HepG2 (cell line): ENCODE data around the gene CCND1. TPM values are rescaled to one million over a fixed set of nuclear protein-coding genes. Genes with fewer than 3 reads are reported as not detected.

ENCODE experiments used
- ARID5B ChIP-seq: IDR thresholded peaks from 2 replicates; pipeline ENCODE4 v1.4.0; 2020; ENCODE audit warnings: mild to moderate bottlenecking, missing genetic modification reagents
- ATF7-NPFF ChIP-seq: sonication (generic); formaldehyde crosslinking; IDR thresholded peaks from 2 replicates; pipeline ENCODE4 v1.8.1; 2023; ENCODE audit warnings: mild to moderate bottlenecking, low read depth, missing genetic modification reagents, moderate library complexity
- ELF3 ChIP-seq: IDR thresholded peaks from 2 replicates; pipeline ENCODE4 v1.6.1; 2016; ENCODE audit warnings: missing genetic modification reagents, missing compliant biosample characterization
- FOXJ3 ChIP-seq: sonication (generic); formaldehyde crosslinking; IDR thresholded peaks from 2 replicates; pipeline ENCODE4 v1.4.0; 2020; ENCODE audit warnings: missing genetic modification reagents, mild to moderate bottlenecking, borderline replicate concordance
- HDAC2 ChIP-seq: sonication (generic); formaldehyde crosslinking; IDR thresholded peaks from 2 replicates; pipeline ENCODE4 v1.4.0; 2020; ENCODE audit warnings: missing genetic modification reagents
- HIC2 ChIP-seq: sonication (generic); formaldehyde crosslinking; IDR thresholded peaks from 2 replicates; pipeline ENCODE4 v1.9.0; 2022; ENCODE audit warnings: low read depth, missing genetic modification reagents
- HIVEP1 ChIP-seq: sonication (generic); formaldehyde crosslinking; IDR thresholded peaks from 2 replicates; pipeline ENCODE4 v1.4.0; 2020; ENCODE audit warnings: mild to moderate bottlenecking, missing genetic modification reagents
- KLF16 ChIP-seq, 2 experiments: sonication (generic) in 1 of 2; formaldehyde crosslinking in 1 of 2; IDR thresholded peaks; 2 replicates each; pipeline versions ENCODE4 v1.6.1 to v1.8.0; 2016 to 2023; ENCODE audit warnings: missing genetic modification reagents in 2 of 2, missing compliant biosample characterization in 1 of 2
- MYPOP ChIP-seq: sonication (generic); formaldehyde crosslinking; IDR thresholded peaks from 2 replicates; pipeline ENCODE4 v1.8.1; 2023; ENCODE audit warnings: mild to moderate bottlenecking, moderate library complexity, missing genetic modification reagents
- NCOA2 ChIP-seq: sonication (generic); formaldehyde crosslinking; IDR thresholded peaks from 2 replicates; pipeline ENCODE4 v1.8.0; 2022; ENCODE audit warnings: inconsistent platforms
- NPAS2 ChIP-seq: sonication (generic); formaldehyde crosslinking; IDR thresholded peaks from 2 replicates; pipeline ENCODE4 v1.8.0; 2022; ENCODE audit warnings: mild to moderate bottlenecking, missing genetic modification reagents, borderline replicate concordance
- SALL2 ChIP-seq: sonication (generic); formaldehyde crosslinking; IDR thresholded peaks from 2 replicates; pipeline ENCODE4 v1.8.1; 2023; ENCODE audit warnings: mild to moderate bottlenecking, missing genetic modification reagents, inconsistent platforms
- SOX6 ChIP-seq, 2 experiments: fragments of 450-650 bp in 1 of 2; sonication (generic) in 1 of 2; formaldehyde crosslinking in 1 of 2; IDR thresholded peaks; 2 replicates each; pipeline versions ENCODE4 v1.4.0 to v1.6.1; 2017 to 2020; ENCODE audit warnings: antibody characterized with exemption in 1 of 2, mild to moderate bottlenecking in 1 of 2, missing genetic modification reagents in 1 of 2
- ZBTB7A ChIP-seq: sonication (generic); formaldehyde crosslinking; IDR thresholded peaks from 2 replicates; pipeline ENCODE4 v1.8.0; 2022; ENCODE audit warnings: mild to moderate bottlenecking, missing genetic modification reagents
- polyA plus RNA-seq, 8 experiments: library from polyadenylated mRNA; depleted of rRNA in 3 of 8; stranded (reverse) in 7 of 8; unstranded in 1 of 8; fragments of >200 nt; fragmentation: Illumina TruSeq in 4 of 8; extraction: Trizol in 4 of 8; gene quantifications; 2 replicates each; pipeline versions ENCODE4 v1.2.1 to v1.2.3, GENCODE V29; 2011 to 2016; ENCODE audit warnings: low read depth in 4 of 8, missing spikeins in 1 of 8, mixed read lengths in 1 of 8; ENCODE audit not compliant: insufficient read depth in 1 of 8
- total RNA-seq, 5 experiments: library from RNA; depleted of rRNA; stranded (reverse); fragments of >200 nt; fragmentation: Illumina TruSeq; extraction: Trizol; gene quantifications; 2 replicates each; pipeline ENCODE4 v1.2.3, GENCODE V29; 2016; ENCODE audit warnings: low read depth in 1 of 5
- TF ChIP-seq, protein P1 (sequence below): sonication (generic); formaldehyde crosslinking; IDR thresholded peaks from 2 replicates; pipeline ENCODE4 v1.4.0; 2020; ENCODE audit warnings: missing genetic modification reagents, borderline replicate concordance
- TF ChIP-seq, protein P2 (sequence below): sonication (generic); formaldehyde crosslinking; IDR thresholded peaks from 2 replicates; pipeline ENCODE4 v1.4.0; 2020; ENCODE audit warnings: missing genetic modification reagents, borderline replicate concordance
- TF ChIP-seq, protein P3 (sequence below): sonication (generic); formaldehyde crosslinking; IDR thresholded peaks from 2 replicates; pipeline ENCODE4 v1.8.0; 2022; ENCODE audit warnings: missing genetic modification reagents, mild to moderate bottlenecking, inconsistent platforms, borderline replicate concordance

Gene CCND1
- total and polyA plus RNA-seq, 2 of the 13 experiments (the other 11 are each of a cell fraction or from before 2014, with no cell fraction given), result 107 to 136 TPM

- TF ChIP-seq SOX6 (IDR thresholded peaks at IDR 0.05) (no peak), SOX6 (CRISPR knock-in tag; IDR thresholded peaks at IDR 0.05) (peak; percentile 55), HIC2 (CRISPR knock-in tag) (no peak), ARID5B (CRISPR knock-in tag) (peak; percentile 33), NPAS2 (no peak), SALL2 (CRISPR knock-in tag) (0 out of 2 replicates have a peak, but pooled peaks have one; percentile 50), NCOA2 (CRISPR knock-in tag) (0 out of 2 replicates have a peak, but pooled peaks have one; percentile 43), HDAC2 (CRISPR knock-in tag) (peak; percentile 30; the same call in 1 of the 2 replicates), ZBTB7A (CRISPR knock-in tag) (no peak), MYPOP (CRISPR knock-in tag) (no peak), HIVEP1 (CRISPR knock-in tag) (no peak), ELF3 (CRISPR knock-in tag) (peak; percentile 60; the same call in 1 of the 2 replicates), KLF16 (CRISPR knock-in tag; IDR thresholded peaks at IDR 0.05) (peak in 1 of 2 experiments; percentile 46; a peak in 1 of 4 replicates), FOXJ3 (peak; percentile 51; the same call in 1 of the 2 replicates), ATF7-NPFF (CRISPR knock-in tag) (0 out of 2 replicates have a peak, but pooled peaks have one; percentile 42)
- TF ChIP-seq, protein P1, sequence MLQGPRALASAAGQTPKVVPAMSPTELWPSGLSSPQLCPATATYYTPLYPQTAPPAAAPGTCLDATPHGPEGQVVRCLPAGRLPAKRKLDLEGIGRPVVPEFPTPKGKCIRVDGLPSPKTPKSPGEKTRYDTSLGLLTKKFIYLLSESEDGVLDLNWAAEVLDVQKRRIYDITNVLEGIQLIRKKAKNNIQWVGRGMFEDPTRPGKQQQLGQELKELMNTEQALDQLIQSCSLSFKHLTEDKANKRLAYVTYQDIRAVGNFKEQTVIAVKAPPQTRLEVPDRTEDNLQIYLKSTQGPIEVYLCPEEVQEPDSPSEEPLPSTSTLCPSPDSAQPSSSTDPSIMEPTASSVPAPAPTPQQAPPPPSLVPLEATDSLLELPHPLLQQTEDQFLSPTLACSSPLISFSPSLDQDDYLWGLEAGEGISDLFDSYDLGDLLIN (CRISPR knock-in tag), result no peak
- TF ChIP-seq, protein P2, sequence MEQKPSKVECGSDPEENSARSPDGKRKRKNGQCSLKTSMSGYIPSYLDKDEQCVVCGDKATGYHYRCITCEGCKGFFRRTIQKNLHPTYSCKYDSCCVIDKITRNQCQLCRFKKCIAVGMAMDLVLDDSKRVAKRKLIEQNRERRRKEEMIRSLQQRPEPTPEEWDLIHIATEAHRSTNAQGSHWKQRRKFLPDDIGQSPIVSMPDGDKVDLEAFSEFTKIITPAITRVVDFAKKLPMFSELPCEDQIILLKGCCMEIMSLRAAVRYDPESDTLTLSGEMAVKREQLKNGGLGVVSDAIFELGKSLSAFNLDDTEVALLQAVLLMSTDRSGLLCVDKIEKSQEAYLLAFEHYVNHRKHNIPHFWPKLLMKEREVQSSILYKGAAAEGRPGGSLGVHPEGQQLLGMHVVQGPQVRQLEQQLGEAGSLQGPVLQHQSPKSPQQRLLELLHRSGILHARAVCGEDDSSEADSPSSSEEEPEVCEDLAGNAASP (CRISPR knock-in tag), result peak; percentile 88; the same call in 1 of the 2 replicates
- TF ChIP-seq, protein P3, sequence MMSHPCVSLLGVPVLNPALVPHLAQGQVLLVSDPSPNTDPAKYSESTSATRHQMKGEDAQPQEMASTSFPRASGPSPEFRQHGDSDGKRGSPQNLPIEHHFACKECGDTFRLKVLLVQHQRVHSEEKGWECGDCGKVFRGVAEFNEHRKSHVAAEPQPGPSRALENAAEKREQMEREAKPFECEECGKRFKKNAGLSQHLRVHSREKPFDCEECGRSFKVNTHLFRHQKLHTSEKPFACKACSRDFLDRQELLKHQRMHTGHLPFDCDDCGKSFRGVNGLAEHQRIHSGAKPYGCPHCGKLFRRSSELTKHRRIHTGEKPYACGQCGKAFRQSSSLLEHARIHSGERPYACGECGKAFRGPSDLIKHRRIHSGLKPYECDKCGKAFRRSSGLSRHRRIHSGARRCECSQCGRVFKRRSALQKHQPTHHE (CRISPR knock-in tag), result no peak
Observed at GRCh38 chr11:69670158-69670845, 29.3 kb downstream of the CCND1 start (continued).
